Measurements from ENCODE around the gene FXYD1.

DNA sequence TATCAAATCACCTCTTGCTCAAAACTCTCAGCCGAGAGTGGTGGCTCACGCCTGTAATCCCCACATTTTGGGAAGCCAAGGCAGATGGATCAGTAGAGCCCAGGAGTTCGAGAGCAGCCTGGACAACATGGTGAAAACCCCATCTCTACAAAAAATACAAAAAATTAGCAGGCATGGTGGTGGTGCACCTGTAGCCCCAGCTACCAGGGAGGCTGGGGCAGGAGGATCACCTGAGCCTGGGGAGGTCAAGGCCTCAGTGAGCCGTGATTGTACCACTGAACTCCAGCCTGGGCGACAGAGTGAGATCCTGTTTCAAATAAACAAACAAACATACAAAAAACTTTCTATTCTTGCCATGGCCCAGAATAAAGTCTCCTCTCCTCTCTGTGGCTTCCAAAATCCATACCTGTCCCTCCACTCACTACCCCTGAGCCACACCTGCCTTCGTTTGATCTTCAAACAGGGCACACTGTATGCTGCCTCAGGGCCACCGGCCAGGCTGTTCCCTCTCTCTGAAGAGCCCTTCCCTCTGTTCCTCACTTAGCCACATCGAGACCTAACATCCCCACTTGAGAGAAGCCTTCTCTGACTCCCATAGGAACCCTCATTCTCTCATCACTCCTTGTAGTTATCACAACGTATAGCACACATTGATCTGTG lies 10.1 kb upstream of the FXYD1 start:
- TF ChIP-seq, protein P1, sequence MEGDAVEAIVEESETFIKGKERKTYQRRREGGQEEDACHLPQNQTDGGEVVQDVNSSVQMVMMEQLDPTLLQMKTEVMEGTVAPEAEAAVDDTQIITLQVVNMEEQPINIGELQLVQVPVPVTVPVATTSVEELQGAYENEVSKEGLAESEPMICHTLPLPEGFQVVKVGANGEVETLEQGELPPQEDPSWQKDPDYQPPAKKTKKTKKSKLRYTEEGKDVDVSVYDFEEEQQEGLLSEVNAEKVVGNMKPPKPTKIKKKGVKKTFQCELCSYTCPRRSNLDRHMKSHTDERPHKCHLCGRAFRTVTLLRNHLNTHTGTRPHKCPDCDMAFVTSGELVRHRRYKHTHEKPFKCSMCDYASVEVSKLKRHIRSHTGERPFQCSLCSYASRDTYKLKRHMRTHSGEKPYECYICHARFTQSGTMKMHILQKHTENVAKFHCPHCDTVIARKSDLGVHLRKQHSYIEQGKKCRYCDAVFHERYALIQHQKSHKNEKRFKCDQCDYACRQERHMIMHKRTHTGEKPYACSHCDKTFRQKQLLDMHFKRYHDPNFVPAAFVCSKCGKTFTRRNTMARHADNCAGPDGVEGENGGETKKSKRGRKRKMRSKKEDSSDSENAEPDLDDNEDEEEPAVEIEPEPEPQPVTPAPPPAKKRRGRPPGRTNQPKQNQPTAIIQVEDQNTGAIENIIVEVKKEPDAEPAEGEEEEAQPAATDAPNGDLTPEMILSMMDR (IDR thresholded peaks at IDR 0.05): no peak
- no peak for TF ChIP-seq POLR2A (IDR thresholded peaks at IDR 0.05)

Data from esophagus squamous epithelium (tissue), 4 donors.